Forelimb muscle (tissue), 1 donor: ENCODE results near the gene SYNM. TPM values are rescaled to one million over a fixed set of nuclear protein-coding genes. Genes with fewer than 3 reads are reported as not detected.
"Not testable (repeated sequence)": the region's sequence is repeated elsewhere in the genome, so short reads cannot be mapped to it uniquely, and the experiment has no call there.

Source experiments
- DNase-seq: peaks from one replicate; pipeline ENCODE4 v3.0.0-alpha.2; 2013; ENCODE audit warnings: low read depth
- polyA plus RNA-seq: library from polyadenylated mRNA; unstranded; fragments of 120-200 nt; gene quantifications from one replicate; pipeline ENCODE4 v1.2.1, GENCODE V29; 2013; ENCODE audit not compliant: insufficient read length

The SYNM gene
- polyA plus RNA-seq, 1 donor = 89.3 TPM

DNA sequence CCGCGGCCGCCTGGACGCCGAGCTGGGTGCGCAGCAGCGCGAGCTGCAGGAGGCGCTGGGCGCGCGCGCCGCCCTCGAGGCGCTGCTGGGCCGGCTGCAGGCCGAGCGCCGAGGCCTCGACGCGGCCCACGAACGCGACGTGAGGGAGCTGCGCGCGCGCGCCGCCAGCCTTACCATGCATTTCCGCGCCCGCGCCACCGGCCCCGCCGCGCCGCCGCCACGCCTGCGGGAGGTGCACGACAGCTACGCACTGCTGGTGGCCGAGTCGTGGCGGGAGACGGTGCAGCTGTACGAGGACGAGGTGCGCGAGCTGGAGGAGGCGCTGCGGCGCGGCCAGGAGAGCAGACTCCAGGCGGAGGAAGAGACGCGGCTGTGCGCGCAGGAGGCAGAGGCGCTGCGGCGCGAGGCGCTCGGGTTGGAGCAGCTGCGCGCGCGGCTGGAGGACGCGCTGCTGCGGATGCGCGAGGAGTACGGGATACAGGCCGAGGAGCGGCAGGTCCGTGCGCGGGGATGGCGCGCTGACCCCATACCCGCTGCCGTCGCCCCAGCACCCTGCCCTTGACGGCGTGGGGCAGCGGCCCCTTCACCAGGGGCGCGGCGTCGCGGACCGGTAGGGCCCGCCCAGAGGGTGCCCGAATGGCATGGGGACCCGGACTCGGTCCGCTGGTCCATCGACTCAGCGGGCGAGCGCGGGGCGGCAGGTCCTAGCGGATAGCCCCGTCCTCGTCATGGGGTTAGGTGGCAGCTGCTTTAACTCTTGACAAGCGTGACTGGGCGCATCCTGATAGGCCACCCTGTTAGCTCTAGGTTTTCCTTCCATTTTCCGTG is 848 bp downstream of the SYNM start:
- no peak for DNase-seq

DNA sequence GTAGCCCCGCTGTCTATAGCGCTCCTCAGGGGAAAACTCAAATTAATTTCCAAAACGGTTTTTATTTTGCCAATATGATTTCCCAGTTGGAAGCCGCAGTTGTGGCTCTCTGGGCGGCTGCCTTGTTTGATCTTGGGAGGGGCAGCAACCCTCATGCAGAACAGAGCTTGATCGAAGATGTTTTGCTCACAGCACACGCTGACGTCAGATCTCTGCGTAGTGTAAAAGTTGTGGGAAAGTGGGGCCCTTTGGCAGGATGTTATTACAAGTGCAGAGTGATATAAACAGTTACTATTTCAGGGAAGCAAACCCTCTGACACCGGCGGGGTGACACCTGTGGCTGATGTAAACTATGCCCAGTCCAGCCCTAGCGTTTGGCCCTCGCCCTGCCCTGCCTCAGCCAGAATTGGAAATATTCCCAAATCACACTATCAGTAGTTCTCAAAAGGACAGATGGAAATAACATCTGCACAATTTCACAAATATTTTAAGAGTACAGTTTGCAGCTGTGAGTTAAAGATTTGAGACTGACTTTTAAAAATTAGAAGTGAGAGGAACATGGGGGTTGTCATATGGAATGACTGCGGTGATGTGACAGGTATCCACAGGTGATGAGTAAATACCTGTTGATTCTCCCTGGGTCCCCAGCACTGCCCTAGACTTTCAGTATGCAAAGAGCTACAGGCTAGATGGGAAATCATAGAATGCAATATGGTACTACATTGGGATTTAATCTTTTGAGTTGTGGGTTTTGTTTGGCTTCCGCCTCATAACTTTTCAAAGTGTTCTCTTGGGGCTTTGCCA is 1.7 kb downstream of the SYNM start:
- DNase-seq = no peak

DNA sequence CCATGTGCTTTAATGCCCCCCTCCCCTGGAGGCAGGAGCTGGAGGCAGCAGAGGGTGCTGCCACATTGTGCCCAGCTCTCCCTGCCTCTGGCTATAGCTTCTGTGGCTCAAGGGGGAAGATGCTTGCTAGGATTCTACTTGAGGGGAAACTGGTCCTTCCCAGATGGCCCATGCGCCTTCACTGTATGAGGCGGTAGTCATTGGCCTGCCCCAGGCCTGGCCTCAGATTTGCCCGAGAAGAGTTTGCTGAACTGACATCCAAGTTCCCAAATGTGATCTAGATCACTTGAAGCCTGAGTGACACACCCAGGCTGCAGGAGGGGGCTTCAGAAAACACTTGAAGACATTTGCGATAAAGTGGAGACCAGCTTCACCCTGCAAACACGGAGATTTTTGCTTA is 4.1 kb downstream of the SYNM start:
- no peak for DNase-seq

DNA sequence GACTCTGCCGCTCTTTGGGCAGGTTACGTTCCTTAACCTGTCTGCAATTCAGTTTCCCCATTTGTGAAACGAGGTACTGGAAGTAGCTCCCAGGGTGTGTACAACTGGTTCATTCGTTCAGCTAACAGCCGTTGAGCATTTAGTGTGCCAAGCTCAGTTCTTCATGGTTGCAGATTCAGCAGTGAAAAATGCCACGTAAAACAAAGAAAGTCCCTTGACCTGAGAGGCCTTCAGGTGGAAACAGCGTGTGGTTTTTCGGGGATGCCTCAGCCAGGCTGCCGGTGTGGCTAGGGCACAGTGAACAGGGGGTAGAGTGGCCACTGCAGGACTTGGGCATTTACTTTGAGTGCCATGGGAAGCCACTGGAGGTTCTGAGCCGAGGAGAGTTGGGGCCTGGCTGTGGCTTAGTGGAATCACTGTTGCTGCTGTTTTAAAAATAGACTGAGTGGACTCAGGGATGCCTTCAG is 4.7 kb downstream of the SYNM start:
- no peak for DNase-seq

- DNase-seq = no peak
Measured at GRCh38 chr15:99110093-99110492, 5.2 kb downstream of the SYNM start.

DNA sequence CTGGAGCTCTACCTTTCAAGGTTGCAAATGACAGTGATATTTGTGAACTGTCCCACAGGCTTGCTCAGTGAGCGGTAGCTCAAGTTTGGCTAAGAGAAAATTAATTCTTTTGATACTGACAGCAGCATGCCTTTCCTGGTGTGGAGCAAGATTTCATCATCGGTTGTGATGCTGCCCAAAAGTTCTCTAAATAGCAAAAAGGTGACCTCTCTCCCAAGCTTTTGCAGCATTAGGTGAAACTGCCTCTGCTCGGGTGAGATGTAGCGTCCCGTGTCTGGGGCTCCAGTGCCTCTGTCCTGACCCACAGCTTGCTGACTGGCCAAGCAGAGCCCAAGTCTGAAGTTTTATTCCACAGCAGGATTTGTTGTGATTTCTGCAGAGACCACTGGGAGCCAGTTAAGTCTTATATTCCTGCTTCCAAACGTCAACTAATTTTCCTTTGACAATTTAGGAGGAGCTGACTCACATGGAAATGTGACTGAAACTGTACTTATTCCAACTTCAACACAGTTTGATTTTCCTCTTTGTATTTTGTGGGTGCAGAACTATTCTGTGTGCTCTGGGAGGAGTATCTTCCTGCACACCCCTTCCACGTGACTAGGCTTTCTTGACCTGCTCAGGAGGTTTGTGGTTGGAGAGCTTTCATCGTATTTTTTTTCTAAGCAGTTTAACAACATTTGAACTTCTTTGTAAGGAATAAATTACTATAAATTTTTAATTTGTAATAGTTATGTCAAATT is 5.9 kb downstream of the SYNM start:
- DNase-seq = no peak

- DNase-seq = not testable (repeated sequence)
Measured at GRCh38 chr15:99111641-99112040, 6.8 kb downstream of the SYNM start.

DNA sequence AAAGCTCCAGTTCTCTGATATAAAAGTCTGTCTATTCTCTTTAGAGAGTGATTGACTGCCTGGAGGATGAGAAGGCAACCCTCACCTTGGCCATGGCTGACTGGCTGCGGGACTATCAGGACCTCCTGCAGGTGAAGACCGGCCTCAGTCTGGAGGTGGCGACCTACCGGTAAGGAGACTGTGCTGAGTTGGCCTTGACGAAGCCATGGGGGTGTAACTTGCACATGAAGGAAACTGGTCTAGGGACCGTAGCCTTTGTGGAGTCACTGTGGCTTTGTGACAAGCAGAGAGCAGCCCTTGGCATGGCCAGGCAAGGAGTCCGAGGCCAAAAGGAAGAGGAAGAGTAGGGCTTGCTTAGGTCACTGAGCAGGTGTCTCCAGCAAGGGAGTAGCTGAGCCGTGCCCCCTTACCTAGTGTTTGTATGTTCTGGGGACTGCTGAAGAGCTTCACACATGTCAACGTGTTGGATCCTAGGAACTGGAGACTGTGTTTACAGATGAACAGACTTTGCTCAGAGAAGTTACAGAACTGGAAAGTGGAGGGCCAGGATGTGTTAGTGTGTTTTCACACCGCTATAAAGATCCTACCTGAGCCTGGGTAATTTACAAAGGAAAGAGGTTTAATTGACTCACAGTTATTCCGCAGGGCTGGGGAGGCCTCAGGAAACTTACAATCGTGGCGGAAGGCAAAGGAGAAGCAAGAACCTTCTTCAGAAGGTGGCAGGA is 8.8 kb downstream of the SYNM start:
- no peak for DNase-seq

DNA sequence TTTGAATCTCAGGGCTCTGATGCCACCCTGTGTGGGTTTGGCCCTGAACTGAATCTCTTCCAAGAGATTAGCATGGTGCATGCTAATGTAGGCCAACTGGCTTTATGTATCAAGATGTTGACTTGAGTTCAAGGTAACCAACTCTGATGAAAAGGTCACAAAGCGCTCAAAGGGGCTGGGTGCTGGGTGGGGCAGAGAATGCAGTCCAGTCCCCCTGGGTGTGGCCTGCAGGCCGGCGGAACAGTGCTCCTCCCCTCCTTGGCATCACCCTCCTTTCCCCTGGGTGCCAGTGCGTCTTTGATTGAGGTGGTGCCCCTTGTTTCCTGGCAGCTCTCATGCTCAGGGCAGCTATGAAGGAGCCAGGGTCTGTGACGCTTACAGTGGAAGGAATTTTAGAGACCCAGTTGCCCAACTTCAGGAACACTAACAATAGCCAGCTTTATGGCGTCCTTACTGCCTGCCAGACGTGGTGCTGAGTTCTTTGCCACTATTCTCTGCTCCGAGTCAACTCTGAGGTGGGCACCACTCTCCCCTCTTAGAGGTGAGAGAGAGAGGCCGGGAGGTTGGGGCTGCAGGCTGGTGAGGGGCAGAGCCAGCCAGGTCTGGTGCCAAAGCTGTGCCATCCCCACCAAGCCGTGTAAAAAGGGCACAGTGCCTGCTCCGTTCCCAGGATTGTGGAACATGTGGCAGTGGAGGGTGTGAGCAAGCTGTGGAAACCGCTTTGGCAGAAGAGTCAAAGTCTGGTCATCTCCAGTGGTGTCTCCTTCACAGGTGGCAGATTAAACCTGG is 9.8 kb downstream of the SYNM start:
- no peak for DNase-seq

DNA sequence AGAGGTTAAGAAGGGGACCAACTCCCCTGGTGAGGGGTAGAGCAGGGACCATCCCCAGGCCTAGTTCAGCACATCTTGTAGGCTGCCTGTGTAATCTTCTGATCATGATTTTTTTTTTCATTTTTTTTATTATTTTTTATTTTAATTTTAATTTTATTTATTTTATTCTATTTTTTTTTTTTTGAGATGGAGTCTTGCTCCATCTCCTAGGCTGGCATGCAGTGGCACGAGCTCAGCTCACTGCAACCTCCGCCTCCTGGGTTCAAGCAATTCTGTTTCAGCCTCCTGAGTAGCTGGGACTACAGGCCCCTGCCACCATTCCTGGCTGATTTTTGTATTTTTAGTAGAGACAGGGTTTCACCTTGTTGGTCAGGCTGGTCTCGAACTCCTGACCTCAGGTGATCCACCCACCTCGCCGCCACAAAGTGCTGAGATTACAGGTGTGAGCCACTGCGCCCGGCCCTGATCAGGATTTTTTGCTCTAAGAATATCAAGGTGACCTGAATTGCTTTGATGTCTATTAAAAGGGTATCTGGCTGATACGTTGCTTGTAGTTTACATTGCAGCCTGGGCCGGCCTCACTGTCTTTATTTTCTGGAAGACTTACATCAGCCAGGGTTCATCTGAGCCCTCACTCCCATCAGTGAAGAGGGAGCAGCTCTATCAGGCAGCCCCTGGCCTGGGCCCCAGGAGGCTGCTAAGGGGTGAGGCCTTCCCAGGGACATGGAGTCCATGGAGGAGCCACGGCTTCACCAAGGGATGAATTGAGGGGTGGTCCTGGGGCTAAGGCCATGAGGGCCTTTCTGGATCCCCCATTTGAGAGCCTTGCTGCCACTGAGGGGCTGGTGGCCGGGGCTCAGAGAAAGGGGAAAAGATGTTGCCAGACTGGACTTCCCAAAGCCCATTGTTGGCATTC is 10.7 kb downstream of the SYNM start:
- DNase-seq = no peak

DNA sequence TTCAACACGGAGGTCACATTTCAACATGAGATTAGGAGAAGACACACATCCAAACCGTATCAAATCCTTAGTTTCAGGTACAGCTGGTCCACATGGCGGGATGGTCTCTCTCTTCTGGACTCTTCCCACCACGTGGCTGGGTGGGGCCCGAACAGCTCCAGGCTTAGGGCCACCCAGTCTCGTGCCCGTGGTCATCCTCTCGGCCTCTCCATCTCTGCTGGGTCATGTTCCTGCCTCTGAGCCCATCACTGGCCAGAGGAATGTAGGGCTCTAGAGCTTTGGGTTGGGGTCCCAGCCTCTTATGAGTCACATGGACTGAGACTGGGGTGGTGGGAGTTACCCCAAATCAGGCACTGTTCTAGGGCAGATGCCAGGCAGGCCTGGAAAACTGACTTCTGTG is 12.2 kb downstream of the SYNM start:
- DNase-seq = no peak

DNA sequence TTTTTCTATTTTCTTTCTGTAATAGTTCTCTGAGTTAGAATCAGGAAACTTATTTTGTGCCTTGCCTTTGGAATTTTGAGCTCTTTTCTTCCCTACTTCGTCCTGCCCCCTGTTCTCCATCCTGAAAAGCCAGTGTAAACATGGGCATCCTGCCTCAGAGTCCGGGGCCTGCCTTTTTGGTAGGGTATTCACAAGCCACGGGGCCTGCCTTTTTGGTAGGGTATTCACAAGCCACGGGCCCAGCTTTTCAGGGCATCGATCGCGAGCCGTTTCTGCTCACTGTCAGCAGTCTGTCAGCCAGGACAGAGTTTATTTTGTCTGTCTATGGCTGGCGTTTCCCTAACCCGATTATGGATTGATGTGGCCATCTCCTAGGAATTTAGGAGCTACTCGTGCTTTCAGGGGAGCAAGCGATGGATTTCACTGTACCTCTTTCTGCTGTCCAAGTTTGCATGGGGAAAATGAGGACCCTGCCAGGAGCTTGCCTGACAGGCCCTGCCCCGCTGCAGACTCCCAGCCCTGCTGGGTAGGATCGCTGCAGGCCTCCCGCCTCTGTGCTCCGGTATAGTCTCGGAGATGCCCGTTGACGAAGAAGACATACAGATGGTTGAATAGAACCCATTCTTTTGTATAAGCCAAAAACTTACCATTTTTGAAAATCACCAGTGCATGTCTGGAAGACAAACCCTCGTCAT is 12.8 kb downstream of the SYNM start:
- no peak for DNase-seq

DNA sequence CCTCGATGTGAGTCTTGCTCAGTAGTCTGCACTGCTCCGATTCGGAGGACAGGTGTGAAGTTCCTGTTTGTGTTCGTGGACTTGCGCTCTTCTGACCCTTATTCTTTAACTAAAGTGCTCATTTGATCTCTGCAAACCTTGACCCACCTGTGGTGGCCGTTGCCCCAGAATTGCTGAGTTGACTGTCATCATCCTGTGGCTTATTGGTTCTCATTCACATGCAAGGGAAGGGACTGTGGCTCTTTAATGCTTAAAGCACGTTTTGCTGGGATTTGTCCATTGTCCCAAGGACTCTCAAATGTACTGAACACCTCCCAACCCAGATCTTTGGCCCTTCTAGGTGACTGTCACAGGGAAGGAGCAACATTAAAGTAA is 13.4 kb downstream of the SYNM start:
- DNase-seq = no peak

- no peak for DNase-seq
Measured at GRCh38 chr15:99118801-99119546, 14.1 kb downstream of the SYNM start.

- DNase-seq = no peak
Measured at GRCh38 chr15:99120050-99120777, 15.3 kb downstream of the SYNM start.

GRCh38 chr15:99121207-99121606 is 16.3 kb downstream of the SYNM start:
- no peak for DNase-seq

GRCh38 chr15:99121691-99122410 is 17.0 kb downstream of the SYNM start:
- DNase-seq = no peak
